K562 (cell line): ENCODE results near the gene TMEM243. TPM values are rescaled to one million over a fixed set of nuclear protein-coding genes. Genes with fewer than 3 reads are reported as not detected.

Experiments
- ATAC-seq: fragments of 200-7000 bp; cut with Tn5 transposase; 3 replicates; pipeline ENCODE4 v1.9.1; 2020; ENCODE audit warnings: moderate library complexity
- BruUV-seq: library from RNA; stranded (reverse); fragments of 400-500 nt; replicated peaks from 2 replicates; lab custom pipeline; 2021; lab: Mats Ljungman, UMichigan
- CTCF ChIA-PET: fragments of 300-600 bp; formaldehyde crosslinking; extraction: SDS; loops from one replicate; lab custom pipeline; 2021; ENCODE audit warnings: low intra/inter-chr PET ratio; lab: Yijun Ruan, JAX
- POLR2A ChIA-PET: fragments of 300-600, 350-650 bp; sonication (Branson Sonifier 250); formaldehyde crosslinking; extraction: SDS; loops from one replicate; lab custom pipeline; 2021; ENCODE audit warnings: antibody characterized with exemption, inconsistent platforms; lab: Yijun Ruan, JAX
- DNase-seq, 4 experiments: peaks; one replicate each; pipeline versions ENCODE4 v3.0.0 to v3.0.0-alpha.2; 2011 to 2018; ENCODE audit warnings: low spot score in 3 of 4, mixed read lengths in 3 of 4; ENCODE audit errors: extremely low read depth in 1 of 4
- FAIRE-seq: peaks from 2 replicates; lab custom pipeline; 2011; peaks lifted over from hg19 to GRCh38; lab: Jason Lieb, UNC
- H2AFZ ChIP-seq: 2 replicates; pipeline ENCODE4 v1.6.0; 2011; ENCODE audit warnings: low read depth, low read length, control low read depth, inconsistent platforms
- H3K27ac ChIP-seq: fragments of 200-600 bp; 3 replicates; pipeline ENCODE4 v1.8.0; 2011; ENCODE audit warnings: low read depth, mild to moderate bottlenecking, control low read depth, inconsistent platforms, low read length, moderate library complexity, mixed read lengths; ENCODE audit errors: extremely low read depth
- H3K27me3 ChIP-seq, 2 experiments: fragments of 300-600 bp in 1 of 2; 2 replicates in 1 of 2; 3 replicates in 1 of 2; pipeline versions ENCODE4 v1.6.0 to v1.8.0; 2011; ENCODE audit warnings: inconsistent platforms in 2 of 2, low read length in 2 of 2, mild to moderate bottlenecking in 1 of 2, mixed read lengths in 1 of 2, moderate library complexity in 1 of 2; ENCODE audit not compliant: control insufficient read depth in 2 of 2, insufficient read depth in 2 of 2
- H3K36me3 ChIP-seq: fragments of 300-600 bp; 3 replicates; pipeline ENCODE4 v1.8.0; 2011; ENCODE audit warnings: mild to moderate bottlenecking, low read length, inconsistent platforms; ENCODE audit not compliant: control insufficient read depth, insufficient read depth
- H3K4me1 ChIP-seq, 2 experiments: fragments of 200-600 bp in 1 of 2; replicated peaks in 1 of 2; 2 replicates in 1 of 2; 3 replicates in 1 of 2; pipeline versions ENCODE4 v1.5.1 to v1.8.0; 2011; ENCODE audit warnings: inconsistent platforms in 2 of 2, low read length in 2 of 2, mild to moderate bottlenecking in 1 of 2, mixed read lengths in 1 of 2, moderate library complexity in 1 of 2; ENCODE audit not compliant: control insufficient read depth in 2 of 2, insufficient read depth in 2 of 2
- H3K4me2 ChIP-seq: 2 replicates; pipeline ENCODE4 v1.6.1; 2011; ENCODE audit warnings: low read length, control low read depth, inconsistent platforms, mixed read lengths; ENCODE audit not compliant: insufficient read depth
- H3K4me3 ChIP-seq: fragments of 200-600 bp; sonication (generic), shearing (Covaris generic); 2 replicates; pipeline ENCODE4 v1.5.1; 2016; ENCODE audit warnings: control low read depth, inconsistent platforms
- H3K79me2 ChIP-seq: fragments of 200-600 bp; 3 replicates; pipeline ENCODE4 v1.8.0; 2011; ENCODE audit warnings: low read length, inconsistent platforms; ENCODE audit not compliant: control insufficient read depth, insufficient read depth
- H3K9ac ChIP-seq, 2 experiments: 2 replicates each; pipeline versions ENCODE4 v1.6.0 to v1.6.1; 2011; ENCODE audit warnings: low read depth in 2 of 2, low read length in 2 of 2, control low read depth in 1 of 2, inconsistent platforms in 1 of 2, mild to moderate bottlenecking in 1 of 2, mixed read lengths in 1 of 2; ENCODE audit not compliant: insufficient read depth in 1 of 2
- H3K9me1 ChIP-seq: one replicate; pipeline ENCODE4 v1.6.0; 2011; ENCODE audit warnings: inconsistent platforms, mild to moderate bottlenecking, low read length, moderate library complexity; ENCODE audit not compliant: control insufficient read depth, insufficient read depth
- H3K9me3 ChIP-seq: replicated peaks from 2 replicates; pipeline ENCODE4 v1.5.1; 2011; ENCODE audit warnings: low read depth, low read length, inconsistent platforms; ENCODE audit not compliant: control insufficient read depth, insufficient read depth
- H4K20me1 ChIP-seq: replicated peaks from 2 replicates; pipeline ENCODE4 v1.6.1; 2011; ENCODE audit warnings: low read length, inconsistent platforms, mixed read lengths; ENCODE audit not compliant: control insufficient read depth, insufficient read depth
- CBX3 ChIP-seq, 2 experiments: IDR thresholded peaks; 1 replicate in 1 of 2; 2 replicates in 1 of 2; pipeline ENCODE4 v1.6.1; 2012; ENCODE audit warnings: inconsistent platforms in 2 of 2, low read length in 2 of 2, borderline replicate concordance in 1 of 2, control low read depth in 1 of 2
- CC2D1A ChIP-seq: fragments of 450-650 bp; IDR thresholded peaks from 2 replicates; pipeline ENCODE4 v1.6.1; 2017; ENCODE audit warnings: mild to moderate bottlenecking
- CHD1 ChIP-seq: fragments of 200-600 bp; sonication (generic); IDR thresholded peaks from one replicate; pipeline ENCODE4 v1.6.1; 2012; ENCODE audit warnings: mild to moderate bottlenecking, moderate library complexity, low read length, inconsistent platforms
- ETS1 ChIP-seq: conservative IDR thresholded peaks from 2 replicates; pipeline ENCODE4 v1.6.1; 2011; ENCODE audit warnings: low read depth, mild to moderate bottlenecking, low read length; ENCODE audit not compliant: control insufficient read depth
- GATAD2A ChIP-seq: fragments of 450-650 bp; IDR thresholded peaks from 2 replicates; pipeline ENCODE4 v1.6.1; 2017
- HDAC6 ChIP-seq: IDR thresholded peaks from 2 replicates; pipeline ENCODE4 v1.6.1; 2012; ENCODE audit warnings: low read depth, mild to moderate bottlenecking, control low read depth, inconsistent platforms, low read length, moderate library complexity
- MTA1 ChIP-seq: fragments of 450-650 bp; IDR thresholded peaks from 2 replicates; pipeline ENCODE4 v1.6.1; 2017; ENCODE audit warnings: borderline replicate concordance
- NELFE ChIP-seq: IDR thresholded peaks from 2 replicates; pipeline ENCODE4 v1.6.1; 2011; ENCODE audit warnings: mild to moderate bottlenecking; ENCODE audit not compliant: insufficient read depth, insufficient read length
- TARDBP ChIP-seq: fragments of 450-650 bp; IDR thresholded peaks from 2 replicates; pipeline ENCODE4 v1.6.1; 2016
- TEAD1 ChIP-seq, 2 experiments: fragments of 450-650 bp in 1 of 2; sonication (generic) in 1 of 2; formaldehyde crosslinking; IDR thresholded peaks; 2 replicates each; pipeline versions ENCODE4 v1.4.0 to v1.8.0; 2020 to 2022; ENCODE audit warnings: mild to moderate bottlenecking in 2 of 2, missing genetic modification reagents in 1 of 2
- ZBTB1 ChIP-seq: sonication (generic); formaldehyde crosslinking; IDR thresholded peaks from 2 replicates; pipeline ENCODE4 v1.8.1; 2023; ENCODE audit warnings: missing genetic modification reagents, low read depth, mild to moderate bottlenecking, borderline replicate concordance
- ZNF589 ChIP-seq: fragments of 200-800 bp; sonication (Bioruptor generic); IDR thresholded peaks from 2 replicates; pipeline ENCODE4 v1.6.1; 2016; ENCODE audit warnings: low read depth, missing genetic modification characterization, missing compliant biosample characterization
- WGBS: fragments of 100-300 bp; shearing (Covaris generic); methylation state at CpG from one replicate; pipeline ENCODE4 v1.1.6; 2016; ENCODE audit warnings: low coverage, mixed read lengths; ENCODE audit not compliant: insufficient coverage; ENCODE audit errors: missing lambda C conversion rate; 5-methylcytosine and 5-hydroxymethylcytosine counted together
- in situ Hi-C: fragments of 300-500 bp; cut with MboI; formaldehyde crosslinking; loops from 4 replicates; pipeline ENCODE4 v1.15.0; 2018; ENCODE audit warnings: inconsistent platforms, mixed read lengths
- intact Hi-C: fragments of 100-400 bp; cut with micrococcal nuclease; formaldehyde crosslinking; loops from 2 replicates; pipeline ENCODE4 v1.14.2; 2022
- polyA plus RNA-seq, 8 experiments: library from polyadenylated mRNA; depleted of rRNA in 4 of 8; stranded (reverse) in 5 of 8; unstranded in 3 of 8; fragments of >200 nt; fragmentation: Nextera tagmentation in 2 of 8; fragmentation: Illumina TruSeq in 1 of 8; extraction: Ambion mirVana in 2 of 8; extraction: Trizol in 1 of 8; gene quantifications; 2 replicates each; pipeline versions ENCODE4 v1.2.1 to v1.2.3, GENCODE V29; 2011 to 2014; ENCODE audit warnings: inconsistent platforms in 1 of 8, missing spikeins in 1 of 8
- total RNA-seq, 7 experiments: library from RNA; depleted of rRNA in 6 of 7; stranded (reverse); fragments of >200 nt in 6 of 7; fragmentation: Illumina TruSeq in 2 of 7; extraction: Trizol in 2 of 7; gene quantifications; 2 replicates each; pipeline versions ENCODE4 v1.2.1 to v1.2.3, GENCODE V29; 2011 to 2021; ENCODE audit warnings: low replicate concordance in 1 of 7
- TF ChIP-seq, protein P1 (sequence below), 2 experiments: IDR thresholded peaks; 2 replicates each; pipeline ENCODE4 v1.6.1; 2011; ENCODE audit warnings: borderline replicate concordance in 1 of 2, control low read depth in 1 of 2, low read depth in 1 of 2, low read length in 1 of 2, mild to moderate bottlenecking in 1 of 2, mixed read lengths in 1 of 2, moderate library complexity in 1 of 2; ENCODE audit not compliant: insufficient read depth in 1 of 2, insufficient read length in 1 of 2, poor library complexity in 1 of 2, severe bottlenecking in 1 of 2; ENCODE audit errors: extremely low read depth in 1 of 2
- TF ChIP-seq, protein P2 (sequence below): fragments of 250-450 bp; sonication (Bioruptor Pico); IDR thresholded peaks from 2 replicates; pipeline ENCODE4 v1.5.0; 2020; ENCODE audit warnings: mild to moderate bottlenecking, borderline replicate concordance
- TF ChIP-seq, protein P3 (sequence below): fragments of 250-450 bp; sonication (Bioruptor Pico); IDR thresholded peaks from 2 replicates; pipeline ENCODE4 v1.4.0; 2020
- TF ChIP-seq, protein P4 (sequence below): fragments of 450-650 bp; formaldehyde crosslinking; IDR thresholded peaks from 2 replicates; pipeline ENCODE4 v1.4.0; 2020; ENCODE audit warnings: mild to moderate bottlenecking, mixed read lengths

The TMEM243 gene
- total and polyA plus RNA-seq, 9 of the 15 experiments (the other 6 are each of a cell fraction or from before 2014, with no cell fraction given), result 3.9 to 8.6 (median 6.1) TPM

DNA sequence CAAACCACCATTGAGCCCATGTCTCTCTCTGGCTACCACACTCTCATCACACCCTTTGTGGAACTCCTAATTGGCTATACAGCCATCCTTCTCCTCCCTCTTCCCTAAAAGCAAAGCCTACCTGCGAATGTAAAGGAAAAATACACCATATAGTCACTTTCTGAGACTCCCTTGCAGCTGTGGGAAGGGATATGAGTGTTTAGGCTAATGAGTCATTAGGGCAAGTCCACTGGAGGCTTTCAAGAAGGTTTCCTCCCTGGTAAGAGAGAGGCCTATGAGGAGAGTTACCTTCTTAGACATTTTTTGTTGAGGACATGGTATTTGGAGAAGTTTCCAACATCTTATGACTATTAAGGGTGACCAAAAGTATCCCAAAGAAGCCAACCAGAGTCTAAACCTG lies 4.1 kb upstream of the TMEM243 start:
- peaks cover 29 to 32% of the 10 kb centered on the region in 2 experiments; a peak in 4 of 5 replicates for H3K27me3 ChIP-seq
- no peak for DNase-seq
- in situ Hi-C loops, result no loop called here
- TF ChIP-seq, protein P1, sequence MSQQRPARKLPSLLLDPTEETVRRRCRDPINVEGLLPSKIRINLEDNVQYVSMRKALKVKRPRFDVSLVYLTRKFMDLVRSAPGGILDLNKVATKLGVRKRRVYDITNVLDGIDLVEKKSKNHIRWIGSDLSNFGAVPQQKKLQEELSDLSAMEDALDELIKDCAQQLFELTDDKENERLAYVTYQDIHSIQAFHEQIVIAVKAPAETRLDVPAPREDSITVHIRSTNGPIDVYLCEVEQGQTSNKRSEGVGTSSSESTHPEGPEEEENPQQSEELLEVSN (IDR thresholded peaks at IDR 0.05; ENCODE audit: borderline replicate concordance in 1 of 2, extremely low read depth in 1 of 2, insufficient read depth in 1 of 2, insufficient read length in 1 of 2, low read depth in 1 of 2, low read length in 1 of 2, poor library complexity in 1 of 2, severe bottlenecking in 1 of 2), result no peak
- TF ChIP-seq TARDBP (no peak), ETS1 (no peak), ZBTB1 (no peak), TEAD1 (CRISPR knock-in tag; IDR thresholded peaks at IDR 0.05) (no peak), CBX3 (IDR thresholded peaks at IDR 0.05; ENCODE audit: borderline replicate concordance in 1 of 2, low read length in 2 of 2) (no peak), ZNF589 (CRISPR knock-in tag) (no peak), MTA1 (no peak), CC2D1A (no peak), HDAC6 (no peak), NELFE (no peak), GATAD2A (no peak), CHD1 (no peak)
- TF ChIP-seq, protein P2, sequence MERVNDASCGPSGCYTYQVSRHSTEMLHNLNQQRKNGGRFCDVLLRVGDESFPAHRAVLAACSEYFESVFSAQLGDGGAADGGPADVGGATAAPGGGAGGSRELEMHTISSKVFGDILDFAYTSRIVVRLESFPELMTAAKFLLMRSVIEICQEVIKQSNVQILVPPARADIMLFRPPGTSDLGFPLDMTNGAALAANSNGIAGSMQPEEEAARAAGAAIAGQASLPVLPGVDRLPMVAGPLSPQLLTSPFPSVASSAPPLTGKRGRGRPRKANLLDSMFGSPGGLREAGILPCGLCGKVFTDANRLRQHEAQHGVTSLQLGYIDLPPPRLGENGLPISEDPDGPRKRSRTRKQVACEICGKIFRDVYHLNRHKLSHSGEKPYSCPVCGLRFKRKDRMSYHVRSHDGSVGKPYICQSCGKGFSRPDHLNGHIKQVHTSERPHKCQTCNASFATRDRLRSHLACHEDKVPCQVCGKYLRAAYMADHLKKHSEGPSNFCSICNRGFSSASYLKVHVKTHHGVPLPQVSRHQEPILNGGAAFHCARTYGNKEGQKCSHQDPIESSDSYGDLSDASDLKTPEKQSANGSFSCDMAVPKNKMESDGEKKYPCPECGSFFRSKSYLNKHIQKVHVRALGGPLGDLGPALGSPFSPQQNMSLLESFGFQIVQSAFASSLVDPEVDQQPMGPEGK, result no peak
- TF ChIP-seq, protein P3, sequence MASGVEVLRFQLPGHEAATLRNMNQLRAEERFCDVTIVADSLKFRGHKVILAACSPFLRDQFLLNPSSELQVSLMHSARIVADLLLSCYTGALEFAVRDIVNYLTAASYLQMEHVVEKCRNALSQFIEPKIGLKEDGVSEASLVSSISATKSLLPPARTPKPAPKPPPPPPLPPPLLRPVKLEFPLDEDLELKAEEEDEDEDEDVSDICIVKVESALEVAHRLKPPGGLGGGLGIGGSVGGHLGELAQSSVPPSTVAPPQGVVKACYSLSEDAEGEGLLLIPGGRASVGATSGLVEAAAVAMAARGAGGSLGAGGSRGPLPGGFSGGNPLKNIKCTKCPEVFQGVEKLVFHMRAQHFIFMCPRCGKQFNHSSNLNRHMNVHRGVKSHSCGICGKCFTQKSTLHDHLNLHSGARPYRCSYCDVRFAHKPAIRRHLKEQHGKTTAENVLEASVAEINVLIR, result no peak
- TF ChIP-seq, protein P4, sequence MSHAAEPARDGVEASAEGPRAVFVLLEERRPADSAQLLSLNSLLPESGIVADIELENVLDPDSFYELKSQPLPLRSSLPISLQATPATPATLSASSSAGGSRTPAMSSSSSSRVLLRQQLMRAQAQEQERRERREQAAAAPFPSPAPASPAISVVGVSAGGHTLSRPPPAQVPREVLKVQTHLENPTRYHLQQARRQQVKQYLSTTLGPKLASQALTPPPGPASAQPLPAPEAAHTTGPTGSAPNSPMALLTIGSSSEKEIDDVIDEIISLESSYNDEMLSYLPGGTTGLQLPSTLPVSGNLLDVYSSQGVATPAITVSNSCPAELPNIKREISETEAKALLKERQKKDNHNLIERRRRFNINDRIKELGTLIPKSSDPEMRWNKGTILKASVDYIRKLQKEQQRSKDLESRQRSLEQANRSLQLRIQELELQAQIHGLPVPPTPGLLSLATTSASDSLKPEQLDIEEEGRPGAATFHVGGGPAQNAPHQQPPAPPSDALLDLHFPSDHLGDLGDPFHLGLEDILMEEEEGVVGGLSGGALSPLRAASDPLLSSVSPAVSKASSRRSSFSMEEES (CRISPR knock-in tag), result no peak

More for the DNA sequence above, 4.1 kb upstream of the TMEM243 start:
- ChIA-PET POLR2A (no interaction called here), CTCF (no interaction called here)
- no peak overlapping the region for H3K4me2 ChIP-seq
- FAIRE-seq, result no peak
- H3K9me3 ChIP-seq, result no peaks in the 10 kb centered on the region
- no peak overlapping the region for H3K27ac ChIP-seq
- no peaks in the 10 kb centered on the region for H3K36me3 ChIP-seq
- WGBS, result 0% methylated on average over 1 of the region's 1 CpG
- no peak overlapping the region for H2AFZ ChIP-seq
- BruUV-seq, result no TSS peak
- H3K9me1 ChIP-seq, result no peaks in the 10 kb centered on the region
- intact Hi-C loops, result no loop called here
- no peak for ATAC-seq
- H4K20me1 ChIP-seq, result no peaks in the 10 kb centered on the region
- H3K4me1 ChIP-seq, result peaks cover 11 to 18% of the 10 kb centered on the region in 2 experiments; a peak in 4 of 5 replicates
- no peak overlapping the region for H3K4me3 ChIP-seq
- H3K79me2 ChIP-seq, result no peaks in the 10 kb centered on the region
- H3K9ac ChIP-seq, result no peak overlapping the region
